DND-41 (cell line): Measurements from ENCODE around the gene TDG.
"Not testable (repeated sequence)": the region's sequence is repeated elsewhere in the genome, so short reads cannot be mapped to it uniquely, and the experiment has no call there.

Experiments used
- ATAC-seq: fragments of 200-7000 bp; cut with Tn5 transposase; 3 replicates; pipeline ENCODE4 v1.9.1; 2021; ENCODE audit warnings: low read depth; ENCODE audit not compliant: insufficient read depth
- DNase-seq: peaks from one replicate; pipeline ENCODE4 v3.0.0-alpha.2; 2020
- H2AFZ ChIP-seq: 2 replicates; pipeline ENCODE4 v1.6.0; 2012; ENCODE audit warnings: low read depth, low read length
- H3K27ac ChIP-seq: 2 replicates; pipeline ENCODE4 v1.5.1; 2012; ENCODE audit warnings: low read length, inconsistent platforms
- H3K27me3 ChIP-seq: fragments of 200-600 bp; sonication (generic); 2 replicates; pipeline ENCODE4 v1.6.0; 2012; ENCODE audit warnings: low read length, mild to moderate bottlenecking, inconsistent platforms; ENCODE audit not compliant: insufficient read depth, poor library complexity
- H3K36me3 ChIP-seq: 2 replicates; pipeline ENCODE4 v1.5.1; 2012; ENCODE audit warnings: low read length, inconsistent platforms; ENCODE audit not compliant: insufficient read depth
- H3K4me1 ChIP-seq: 2 replicates; pipeline ENCODE4 v1.5.1; 2012; ENCODE audit warnings: mild to moderate bottlenecking, low read length; ENCODE audit not compliant: insufficient read depth
- H3K4me2 ChIP-seq: 2 replicates; pipeline ENCODE4 v1.6.0; 2012; ENCODE audit warnings: mild to moderate bottlenecking, moderate library complexity, low read length, inconsistent platforms; ENCODE audit not compliant: insufficient read depth
- H3K4me3 ChIP-seq, 2 experiments: fragments of 200-600 bp in 1 of 2; shearing (Covaris generic) in 1 of 2; 2 replicates each; pipeline ENCODE4 v1.5.1; 2012 to 2016; ENCODE audit warnings: inconsistent platforms in 2 of 2, low read length in 2 of 2, mild to moderate bottlenecking in 2 of 2, low read depth in 1 of 2, moderate library complexity in 1 of 2
- H3K79me2 ChIP-seq: 2 replicates; pipeline ENCODE4 v1.6.0; 2012; ENCODE audit warnings: low read length, inconsistent platforms; ENCODE audit not compliant: insufficient read depth
- H3K9ac ChIP-seq: 2 replicates; pipeline ENCODE4 v1.6.0; 2012; ENCODE audit warnings: low read depth, mild to moderate bottlenecking, inconsistent platforms, low read length, moderate library complexity
- H3K9me3 ChIP-seq: 2 replicates; pipeline ENCODE4 v1.5.1; 2012; ENCODE audit warnings: low read length, moderate library complexity, mild to moderate bottlenecking, inconsistent platforms; ENCODE audit not compliant: insufficient read depth, severe bottlenecking
- H4K20me1 ChIP-seq: 2 replicates; pipeline ENCODE4 v1.6.0; 2012; ENCODE audit warnings: low read length; ENCODE audit not compliant: insufficient read depth
- CTCF ChIP-seq: IDR thresholded peaks from 2 replicates; pipeline ENCODE4 v1.5.1; 2012; ENCODE audit warnings: borderline replicate concordance, low read length, moderate library complexity, mild to moderate bottlenecking; ENCODE audit not compliant: poor library complexity, severe bottlenecking; ENCODE audit errors: extremely low read depth
- EZH2 ChIP-seq: IDR thresholded peaks from 3 replicates; pipeline ENCODE4 v1.6.1; 2012; ENCODE audit warnings: borderline replicate concordance, low read depth, mild to moderate bottlenecking, moderate library complexity, low read length, inconsistent platforms; ENCODE audit not compliant: severe bottlenecking

Gene TDG

DNA sequence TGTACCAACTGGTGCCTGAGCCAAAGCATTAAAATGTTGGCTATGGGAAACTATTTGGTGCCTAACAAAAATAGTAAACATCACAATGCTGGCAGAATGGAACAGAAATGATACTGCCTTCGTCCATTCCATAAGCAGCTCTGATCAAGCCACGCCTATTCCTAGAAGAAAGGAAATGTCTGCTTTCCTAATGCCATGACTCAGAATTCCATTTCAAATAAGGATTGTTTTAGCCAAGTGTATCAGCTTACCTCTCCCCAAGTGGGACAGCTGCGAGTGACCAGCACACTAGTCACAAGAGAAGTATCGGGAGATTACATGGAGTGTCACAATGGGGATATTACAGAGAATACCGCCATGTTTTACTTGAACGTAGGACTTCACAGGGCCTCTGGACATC, 45.6 kb downstream of the TDG start:
- DNase-seq (no peak), ATAC-seq (no peak)
- Histone ChIP-seq H3K4me3 (no peak overlapping the region), H3K4me2 (no peak overlapping the region), H3K36me3 (no peaks in the 10 kb centered on the region), H4K20me1 (no peaks in the 10 kb centered on the region), H3K79me2 (no peaks in the 10 kb centered on the region), H3K9ac (no peak overlapping the region), H2AFZ (no peak overlapping the region), H3K4me1 (no peaks in the 10 kb centered on the region), H3K27me3 (no peaks in the 10 kb centered on the region), H3K27ac (no peak overlapping the region), H3K9me3 (no peaks in the 10 kb centered on the region)
- no peak for TF ChIP-seq EZH2
- no peak for TF ChIP-seq CTCF

DNA sequence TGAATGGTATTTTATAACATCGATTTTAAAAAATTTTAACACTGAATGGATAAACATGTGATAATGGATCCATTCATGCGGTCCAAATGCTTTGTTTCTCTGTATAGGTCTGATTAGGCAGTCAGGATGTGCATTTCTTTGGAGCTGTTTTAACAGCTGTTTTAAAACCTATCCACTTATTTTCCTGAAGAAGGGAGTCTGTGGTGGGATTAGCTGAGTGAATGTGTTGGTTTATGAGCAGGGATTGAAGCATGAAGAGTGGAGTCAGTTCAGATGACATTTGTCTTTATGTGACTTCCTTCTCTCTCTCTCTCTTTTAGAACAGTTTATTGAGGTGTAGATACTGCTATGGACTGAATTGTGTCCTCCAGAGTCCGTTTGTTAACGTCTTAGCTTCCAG, 46.7 kb downstream of the TDG start:
- Histone ChIP-seq H3K79me2 (no peaks in the 10 kb centered on the region), H3K9me3 (no peaks in the 10 kb centered on the region), H3K4me2 (no peak overlapping the region), H3K4me3 (no peak overlapping the region), H3K27me3 (no peaks in the 10 kb centered on the region), H3K27ac (no peak overlapping the region), H3K4me1 (no peaks in the 10 kb centered on the region), H3K36me3 (no peaks in the 10 kb centered on the region), H2AFZ (no peak overlapping the region), H4K20me1 (no peaks in the 10 kb centered on the region), H3K9ac (no peak overlapping the region)
- ATAC-seq, result no peak
- no peak for DNase-seq
- TF ChIP-seq CTCF (no peak), EZH2 (no peak)

DNA sequence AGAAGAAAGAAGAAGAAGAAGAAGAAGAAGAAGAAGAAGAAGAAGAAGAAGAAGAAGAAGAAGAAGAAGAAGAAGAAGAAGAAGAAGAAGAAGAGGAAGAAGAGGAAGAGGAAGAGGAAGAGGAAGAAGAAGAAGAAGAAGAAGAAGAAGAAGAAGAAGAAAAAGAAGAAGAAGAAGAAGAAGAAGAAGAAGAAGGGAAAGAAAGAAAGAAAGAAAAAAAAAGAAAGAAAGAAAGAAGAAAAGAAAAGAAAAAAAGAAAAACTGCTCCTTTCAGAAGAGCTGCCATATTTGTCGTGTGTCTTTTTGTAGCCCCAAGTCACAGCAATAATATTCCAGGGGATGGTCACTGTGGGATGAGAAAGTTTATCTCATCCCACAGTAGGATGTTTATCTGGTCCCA, 56.2 kb downstream of the TDG start:
- H3K79me2 ChIP-seq, H3K9ac ChIP-seq, H2AFZ ChIP-seq, H3K27ac ChIP-seq, ATAC-seq, H3K4me3 ChIP-seq, H3K4me2 ChIP-seq, H3K36me3 ChIP-seq, H3K4me1 ChIP-seq, H3K9me3 ChIP-seq, DNase-seq, H4K20me1 ChIP-seq, H3K27me3 ChIP-seq: not testable (repeated sequence)

- DNase-seq, result no peak
- Histone ChIP-seq H3K27ac (no peak overlapping the region), H3K9me3 (no peaks in the 10 kb centered on the region), H2AFZ (no peak overlapping the region), H3K9ac (no peak overlapping the region), H3K4me1 (no peaks in the 10 kb centered on the region), H4K20me1 (no peaks in the 10 kb centered on the region), H3K4me2 (no peak overlapping the region), H3K4me3 (no peak overlapping the region), H3K79me2 (no peaks in the 10 kb centered on the region), H3K36me3 (no peaks in the 10 kb centered on the region), H3K27me3 (peaks cover 9% of the 10 kb centered on the region)
- ATAC-seq, result no peak
- TF ChIP-seq EZH2, result no peak
- no peak for TF ChIP-seq CTCF
These were observed 57.1 kb downstream of the TDG start for GRCh38 chr12:104022786-104023185.
